Endothelial cell of umbilical vein (primary cell): ENCODE results near the gene DNHD1. TPM values are rescaled to one million over a fixed set of nuclear protein-coding genes. Genes with fewer than 3 reads are reported as not detected.

Experiments used
- BruUV-seq: library from RNA; stranded (reverse); fragments of 400-500 nt; replicated peaks from 2 replicates; lab custom pipeline; 2021; lab: Mats Ljungman, UMichigan
- CTCF ChIA-PET: fragments of 300-600, 350-600 bp; sonication (Branson Sonifier 250); formaldehyde crosslinking; loops from one replicate; lab custom pipeline; 2021; ENCODE audit warnings: antibody characterized with exemption, inconsistent platforms; lab: Charles Lee
- POLR2A ChIA-PET: fragments of 300-600, 350-600 bp; sonication (Branson Sonifier 250); formaldehyde crosslinking; loops from one replicate; lab custom pipeline; 2021; ENCODE audit warnings: antibody characterized with exemption, inconsistent platforms; lab: Charles Lee
- DNase-seq: peaks from one replicate; pipeline ENCODE4 v3.0.0-alpha.2; 2011; ENCODE audit warnings: low read depth, low spot score
- FAIRE-seq: peaks from 2 replicates; lab custom pipeline; 2011; peaks lifted over from hg19 to GRCh38; lab: Jason Lieb, UNC
- H2AFZ ChIP-seq: 2 replicates; pipeline ENCODE4 v1.6.0; 2012; ENCODE audit warnings: low read depth, low read length, control low read depth, inconsistent platforms
- H3K27ac ChIP-seq: 2 replicates; pipeline ENCODE4 v1.5.1; 2011; ENCODE audit warnings: low read depth, mild to moderate bottlenecking, control low read depth, low read length, moderate library complexity; ENCODE audit not compliant: insufficient read depth
- H3K27me3 ChIP-seq, 2 experiments: 2 replicates each; pipeline versions ENCODE4 v1.6.0 to v1.6.1; 2011; ENCODE audit warnings: low read length in 2 of 2, mixed read lengths in 1 of 2; ENCODE audit not compliant: control insufficient read depth in 2 of 2, insufficient read depth in 2 of 2
- H3K36me3 ChIP-seq, 2 experiments: 2 replicates in 1 of 2; 3 replicates in 1 of 2; pipeline ENCODE4 v1.5.1; 2011; ENCODE audit warnings: low read length in 2 of 2, mild to moderate bottlenecking in 1 of 2, moderate library complexity in 1 of 2; ENCODE audit not compliant: control insufficient read depth in 2 of 2, insufficient read depth in 2 of 2; ENCODE audit errors: extremely low read depth in 1 of 2
- H3K4me1 ChIP-seq: 3 replicates; pipeline ENCODE4 v1.5.1; 2011; ENCODE audit warnings: mild to moderate bottlenecking, low read length; ENCODE audit not compliant: control insufficient read depth, insufficient read depth; ENCODE audit errors: extremely low read depth
- H3K4me2 ChIP-seq: 2 replicates; pipeline ENCODE4 v1.6.1; 2011; ENCODE audit warnings: low read length, control low read depth, mixed read lengths; ENCODE audit not compliant: insufficient read depth
- H3K4me3 ChIP-seq, 3 experiments: fragments of 200-600 bp in 1 of 3; sonication (generic), shearing (Covaris generic) in 1 of 3; replicated peaks in 1 of 3; 2 replicates each; pipeline ENCODE4 v1.5.1; 2011 to 2016; ENCODE audit warnings: control low read depth in 3 of 3, low read length in 3 of 3, mild to moderate bottlenecking in 2 of 3, inconsistent platforms in 1 of 3, low read depth in 1 of 3, moderate library complexity in 1 of 3; ENCODE audit not compliant: insufficient read depth in 1 of 3
- H3K79me2 ChIP-seq: 2 replicates; pipeline ENCODE4 v1.6.0; 2012; ENCODE audit warnings: low read length, inconsistent platforms; ENCODE audit not compliant: control insufficient read depth, insufficient read depth
- H3K9ac ChIP-seq: replicated peaks from 2 replicates; pipeline ENCODE3; 2011; ENCODE audit warnings: low read length, control low read depth; ENCODE audit not compliant: insufficient read depth; ENCODE audit errors: extremely low read depth
- H3K9me1 ChIP-seq: replicated peaks from 3 replicates; pipeline ENCODE4 v1.6.0; 2011; ENCODE audit warnings: mild to moderate bottlenecking, low read length; ENCODE audit not compliant: control insufficient read depth, insufficient read depth; ENCODE audit errors: extremely low read depth
- H3K9me3 ChIP-seq: replicated peaks from 2 replicates; pipeline ENCODE4 v1.5.1; 2012; ENCODE audit warnings: low read length, inconsistent platforms; ENCODE audit not compliant: control insufficient read depth, insufficient read depth
- H4K20me1 ChIP-seq: replicated peaks from 2 replicates; pipeline ENCODE3; 2011; ENCODE audit warnings: mild to moderate bottlenecking, low read length; ENCODE audit not compliant: control insufficient read depth, insufficient read depth; ENCODE audit errors: extremely low read depth
- CTCF ChIP-seq, 2 donors: IDR thresholded peaks; 1 replicate in 1 of 2; 2 replicates in 1 of 2; pipeline ENCODE4 v1.5.1; 2011; ENCODE audit warnings: low read length in 2 of 2, mild to moderate bottlenecking in 2 of 2, moderate library complexity in 2 of 2, control low read depth in 1 of 2, inconsistent platforms in 1 of 2, low read depth in 1 of 2; ENCODE audit not compliant: insufficient read depth in 1 of 2; ENCODE audit errors: extremely low read depth in 1 of 2
- EZH2 ChIP-seq: IDR thresholded peaks from 2 replicates; pipeline ENCODE4 v1.6.1; 2012; ENCODE audit warnings: borderline replicate concordance, low read depth, mild to moderate bottlenecking, moderate library complexity, low read length, inconsistent platforms; ENCODE audit not compliant: severe bottlenecking
- FOS ChIP-seq: IDR thresholded peaks from 2 replicates; pipeline ENCODE4 v1.6.1; 2011; ENCODE audit warnings: mild to moderate bottlenecking, low read length, moderate library complexity, borderline replicate concordance; ENCODE audit not compliant: insufficient read depth
- GATA2 ChIP-seq: IDR thresholded peaks from 2 replicates; pipeline ENCODE4 v1.7.0; 2011; ENCODE audit warnings: low read depth, mild to moderate bottlenecking, moderate library complexity, mixed read lengths, low read length; ENCODE audit not compliant: insufficient read length, insufficient read depth
- JUN ChIP-seq: IDR thresholded peaks from 2 replicates; pipeline ENCODE4 v1.6.1; 2011; ENCODE audit warnings: borderline replicate concordance, low read depth; ENCODE audit not compliant: insufficient read length, insufficient read depth
- MAX ChIP-seq: IDR thresholded peaks from 2 replicates; pipeline ENCODE4 v1.6.1; 2011; ENCODE audit not compliant: insufficient read depth, insufficient read length
- MYC ChIP-seq: IDR thresholded peaks from one replicate; pipeline ENCODE4 v1.6.1; 2011; ENCODE audit warnings: mild to moderate bottlenecking, low read depth, low read length
- POLR2A ChIP-seq: IDR thresholded peaks from 2 replicates; pipeline ENCODE4 v1.6.1; 2012; ENCODE audit warnings: low read depth, mild to moderate bottlenecking, control low read depth, low read length
- POLR2AphosphoS5 ChIP-seq: IDR thresholded peaks from 2 replicates; pipeline ENCODE4 v1.6.1; 2012; ENCODE audit warnings: low read depth, mild to moderate bottlenecking, control low read depth, low read length, moderate library complexity; ENCODE audit not compliant: insufficient read depth
- dilution Hi-C: fragments of 300-500 bp; cut with MboI; formaldehyde crosslinking; loops from one replicate; pipeline ENCODE4 v1.15.0; 2019; ENCODE audit warnings: low sequenced_read_pairs; ENCODE audit not compliant: extremely low pct_ligation_motif_present
- intact Hi-C: fragments of 100-400 bp; cut with micrococcal nuclease; formaldehyde crosslinking; loops from one replicate; pipeline ENCODE4 v1.10.0; 2022
- polyA plus RNA-seq, 4 experiments: library from polyadenylated mRNA; depleted of rRNA in 3 of 4; stranded (reverse) in 3 of 4; unstranded in 1 of 4; fragments of >200 nt; gene quantifications; 2 replicates each; pipeline versions ENCODE4 v1.2.1 to v1.2.3, GENCODE V29; 2011 to 2012; ENCODE audit warnings: missing spikeins in 1 of 4
- total RNA-seq: library from RNA; stranded (reverse); gene quantifications from 2 replicates; pipeline ENCODE4 v1.2.3, GENCODE V29; 2021

Gene DNHD1
- total and polyA plus RNA-seq, 2 donors (not counting 3 experiments of a cell fraction or from before 2014, with no cell fraction given) = 3.7 to 8.6 TPM

DNA sequence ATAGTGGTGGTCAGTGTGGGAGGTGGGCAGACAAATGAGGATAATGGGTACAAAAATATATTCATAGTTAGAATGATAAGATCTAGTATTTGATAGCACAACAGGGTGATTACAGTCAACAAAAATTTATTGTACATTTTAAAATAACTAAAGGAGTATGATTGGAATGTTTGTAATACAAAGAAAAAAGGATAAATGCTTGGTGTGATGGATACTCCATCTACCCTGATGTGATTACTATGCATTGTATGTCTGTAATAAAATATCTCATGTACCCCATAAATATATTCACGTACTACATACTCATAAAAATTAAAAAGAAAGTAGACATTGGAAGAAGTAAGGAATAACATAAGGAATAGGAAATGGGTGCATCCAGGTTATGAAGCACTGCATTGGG is 90.9 kb downstream of the DNHD1 start:
- Histone ChIP-seq H3K27me3 (no peaks in the 10 kb centered on the region), H3K9me1 (no peaks in the 10 kb centered on the region), H3K4me1 (no peaks in the 10 kb centered on the region), H3K27ac (no peak overlapping the region), H3K79me2 (no peaks in the 10 kb centered on the region), H3K36me3 (peaks cover 0 to 1% of the 10 kb centered on the region in 2 experiments), H3K9me3 (no peaks in the 10 kb centered on the region), H3K9ac (no peak overlapping the region), H3K4me2 (no peak overlapping the region), H3K4me3 (no peak overlapping the region), H2AFZ (no peak overlapping the region), H4K20me1 (no peaks in the 10 kb centered on the region)
- BruUV-seq = no TSS peak
- dilution Hi-C loops = no loop called here
- ChIA-PET POLR2A (no interaction called here), CTCF (interaction anchor here (1.1 kb wide), 2 partner anchors 9 to 15 kb away, joined by 3 to 4 read pairs; no protein-coding TSS in a partner anchor)
- FAIRE-seq (no peak), DNase-seq (no peak)
- intact Hi-C loops = no loop called here
- TF ChIP-seq MAX (no peak), POLR2A (no peak), JUN (no peak), GATA2 (no peak), FOS (no peak)

- Histone ChIP-seq H3K4me3 (no peak overlapping the region), H3K9me1 (no peaks in the 10 kb centered on the region), H3K4me1 (no peaks in the 10 kb centered on the region), H3K9ac (no peak overlapping the region), H2AFZ (no peak overlapping the region), H3K27me3 (no peaks in the 10 kb centered on the region), H3K4me2 (no peak overlapping the region), H3K79me2 (peaks cover 9% of the 10 kb centered on the region), H3K27ac (no peak overlapping the region), H4K20me1 (no peaks in the 10 kb centered on the region), H3K9me3 (no peaks in the 10 kb centered on the region), H3K36me3 (peaks cover 3 to 9% of the 10 kb centered on the region in 2 experiments)
- intact Hi-C loops = no loop called here
- FAIRE-seq (no peak), DNase-seq (no peak)
- POLR2A ChIA-PET = no interaction called here
- TF ChIP-seq MYC (no peak), POLR2A (no peak), EZH2 (no peak), MAX (no peak), FOS (no peak), GATA2 (no peak), CTCF (IDR thresholded peaks at IDR 0.05; ENCODE audit: extremely low read depth in 1 of 2, insufficient read depth in 1 of 2, low read depth in 1 of 2, low read length in 2 of 2) (no peak), JUN (no peak), POLR2AphosphoS5 (no peak)
- no TSS peak for BruUV-seq
- dilution Hi-C loops = no loop called here
- CTCF ChIA-PET = interaction anchor here (1.1 to 5.9 kb wide), 6 partner anchors 8 to 63 kb away, joined by 3 to 46 read pairs (median 4); partner anchors contain the start of genes ILK and RRP8
These were observed 97.2 kb downstream of the DNHD1 start for GRCh38 chr11:6594142-6594768.
